Measurements from ENCODE around the gene LMLN. TPM values are rescaled to one million over a fixed set of nuclear protein-coding genes. Genes with fewer than 3 reads are reported as not detected.

Gene LMLN
- total and polyA plus RNA-seq, 2 donors (not counting 1 experiment from before 2014, with no cell fraction given) = 6.6 to 7.1 TPM

- Histone ChIP-seq H3K4me2 (ENCODE audit: extremely low read depth, insufficient read depth, low read length) (no peak overlapping the region), H3K36me3 (ENCODE audit: control insufficient read depth, insufficient read depth, low read length) (no peaks in the 10 kb centered on the region), H3K79me2 (ENCODE audit: control insufficient read depth, insufficient read depth, low read length) (no peaks in the 10 kb centered on the region), H2AFZ (ENCODE audit: low read length) (no peak overlapping the region), H3K27me3 (ENCODE audit: control insufficient read depth, insufficient read depth, low read length) (peaks cover 3% of the 10 kb centered on the region), H3K9me3 (ENCODE audit: control insufficient read depth, insufficient read depth, low read depth, low read length) (no peaks in the 10 kb centered on the region), H3K4me1 (ENCODE audit: control insufficient read depth, extremely low read depth, insufficient read depth, low read length) (no peaks in the 10 kb centered on the region), H3K9ac (ENCODE audit: insufficient read depth, low read length) (no peak overlapping the region), H3K4me3 (replicated peaks in 1 of 4; ENCODE audit: control extremely low read depth in 1 of 4, insufficient read depth in 1 of 4, low read depth in 3 of 4, low read length in 4 of 4) (no peak overlapping the region), H4K20me1 (ENCODE audit: control insufficient read depth, extremely low read depth, insufficient read depth, low read length) (peaks cover under 1% of the 10 kb centered on the region), H3K27ac (ENCODE audit: insufficient read depth, low read length) (no peak overlapping the region)
- DNase-seq (ENCODE audit: low read depth in 2 of 2) = no peak
- TF ChIP-seq EZH2 (IDR thresholded peaks at IDR 0.05; ENCODE audit: low read length, missing control alignments) = no peak
- TF ChIP-seq, protein P1, sequence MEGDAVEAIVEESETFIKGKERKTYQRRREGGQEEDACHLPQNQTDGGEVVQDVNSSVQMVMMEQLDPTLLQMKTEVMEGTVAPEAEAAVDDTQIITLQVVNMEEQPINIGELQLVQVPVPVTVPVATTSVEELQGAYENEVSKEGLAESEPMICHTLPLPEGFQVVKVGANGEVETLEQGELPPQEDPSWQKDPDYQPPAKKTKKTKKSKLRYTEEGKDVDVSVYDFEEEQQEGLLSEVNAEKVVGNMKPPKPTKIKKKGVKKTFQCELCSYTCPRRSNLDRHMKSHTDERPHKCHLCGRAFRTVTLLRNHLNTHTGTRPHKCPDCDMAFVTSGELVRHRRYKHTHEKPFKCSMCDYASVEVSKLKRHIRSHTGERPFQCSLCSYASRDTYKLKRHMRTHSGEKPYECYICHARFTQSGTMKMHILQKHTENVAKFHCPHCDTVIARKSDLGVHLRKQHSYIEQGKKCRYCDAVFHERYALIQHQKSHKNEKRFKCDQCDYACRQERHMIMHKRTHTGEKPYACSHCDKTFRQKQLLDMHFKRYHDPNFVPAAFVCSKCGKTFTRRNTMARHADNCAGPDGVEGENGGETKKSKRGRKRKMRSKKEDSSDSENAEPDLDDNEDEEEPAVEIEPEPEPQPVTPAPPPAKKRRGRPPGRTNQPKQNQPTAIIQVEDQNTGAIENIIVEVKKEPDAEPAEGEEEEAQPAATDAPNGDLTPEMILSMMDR (conservative IDR thresholded peaks at IDR 0.05 in 1 of 2, IDR thresholded peaks at IDR 0.05 in 1 of 2; ENCODE audit: low read depth in 1 of 2, low read length in 2 of 2) = no peak
Observed at GRCh38 chr3:198088421-198088955, 128.5 kb downstream of the LMLN start.

GRCh38 chr3:198090795-198091332 lies 130.8 kb downstream of the LMLN start:
- H3K9ac ChIP-seq (ENCODE audit: insufficient read depth, low read length) = no peak overlapping the region
- no peaks in the 10 kb centered on the region for H3K9me3 ChIP-seq (ENCODE audit: control insufficient read depth, insufficient read depth, low read depth, low read length)
- no peak overlapping the region for H3K27ac ChIP-seq (ENCODE audit: insufficient read depth, low read length)
- peaks cover 2% of the 10 kb centered on the region for H4K20me1 ChIP-seq (ENCODE audit: control insufficient read depth, extremely low read depth, insufficient read depth, low read length)
- H3K36me3 ChIP-seq (ENCODE audit: control insufficient read depth, insufficient read depth, low read length) = no peaks in the 10 kb centered on the region
- no peak overlapping the region for H3K4me3 ChIP-seq (replicated peaks in 1 of 4; ENCODE audit: control extremely low read depth in 1 of 4, insufficient read depth in 1 of 4, low read depth in 3 of 4, low read length in 4 of 4)
- H3K4me1 ChIP-seq (ENCODE audit: control insufficient read depth, extremely low read depth, insufficient read depth, low read length) = no peaks in the 10 kb centered on the region
- TF ChIP-seq, protein P1 (conservative IDR thresholded peaks at IDR 0.05 in 1 of 2, IDR thresholded peaks at IDR 0.05 in 1 of 2; ENCODE audit: low read depth in 1 of 2, low read length in 2 of 2) = no peak
- no peak for TF ChIP-seq EZH2 (IDR thresholded peaks at IDR 0.05; ENCODE audit: low read length, missing control alignments)
- no peak overlapping the region for H2AFZ ChIP-seq (ENCODE audit: low read length)
- peaks cover 6% of the 10 kb centered on the region for H3K27me3 ChIP-seq (ENCODE audit: control insufficient read depth, insufficient read depth, low read length)
- no peak overlapping the region for H3K4me2 ChIP-seq (ENCODE audit: extremely low read depth, insufficient read depth, low read length)
- no peak for DNase-seq (ENCODE audit: low read depth in 2 of 2)
- H3K79me2 ChIP-seq (ENCODE audit: control insufficient read depth, insufficient read depth, low read length) = no peaks in the 10 kb centered on the region

DNA sequence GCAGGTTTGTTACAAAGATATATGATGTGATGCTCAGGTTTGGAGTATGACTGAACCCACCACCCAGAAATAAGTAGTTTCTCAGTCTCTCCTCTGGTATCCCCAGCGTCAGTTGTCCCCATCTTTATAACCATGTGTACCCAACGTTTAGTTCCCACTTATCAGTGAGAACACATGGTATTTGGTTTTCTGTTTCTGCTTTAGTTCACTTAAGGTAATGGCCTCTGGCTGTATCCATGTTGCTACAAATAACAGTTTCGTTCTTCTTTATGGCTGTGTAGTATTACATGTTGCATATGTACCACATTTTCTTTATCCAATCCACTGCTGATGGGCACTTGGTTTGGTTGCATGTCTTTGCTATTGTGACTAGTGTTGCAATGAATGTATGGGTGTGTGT lies 132.3 kb downstream of the LMLN start:
- Histone ChIP-seq H3K27me3 (ENCODE audit: control insufficient read depth, insufficient read depth, low read length) (peaks cover 6% of the 10 kb centered on the region), H3K4me2 (ENCODE audit: extremely low read depth, insufficient read depth, low read length) (no peak overlapping the region), H3K9ac (ENCODE audit: insufficient read depth, low read length) (no peak overlapping the region), H2AFZ (ENCODE audit: low read length) (no peak overlapping the region), H3K79me2 (ENCODE audit: control insufficient read depth, insufficient read depth, low read length) (no peaks in the 10 kb centered on the region), H3K4me1 (ENCODE audit: control insufficient read depth, extremely low read depth, insufficient read depth, low read length) (no peaks in the 10 kb centered on the region), H3K9me3 (ENCODE audit: control insufficient read depth, insufficient read depth, low read depth, low read length) (no peaks in the 10 kb centered on the region), H3K4me3 (replicated peaks in 1 of 4; ENCODE audit: control extremely low read depth in 1 of 4, insufficient read depth in 1 of 4, low read depth in 3 of 4, low read length in 4 of 4) (no peak overlapping the region), H4K20me1 (ENCODE audit: control insufficient read depth, extremely low read depth, insufficient read depth, low read length) (peaks cover 2% of the 10 kb centered on the region), H3K27ac (ENCODE audit: insufficient read depth, low read length) (no peak overlapping the region), H3K36me3 (ENCODE audit: control insufficient read depth, insufficient read depth, low read length) (no peaks in the 10 kb centered on the region)
- no peak for DNase-seq (ENCODE audit: low read depth in 2 of 2)
- TF ChIP-seq, protein P1 (conservative IDR thresholded peaks at IDR 0.05 in 1 of 2, IDR thresholded peaks at IDR 0.05 in 1 of 2; ENCODE audit: low read depth in 1 of 2, low read length in 2 of 2) = no peak
- no peak for TF ChIP-seq EZH2 (IDR thresholded peaks at IDR 0.05; ENCODE audit: low read length, missing control alignments)

Data from fibroblast of lung (primary cell).